IPS-NIHi7 (cell line): ENCODE results near the gene RUSF1.
A peak's percentile ranks its signal among the peaks of the same experiment; 100 is the strongest.
"Not testable (repeated sequence)": the region's sequence is repeated elsewhere in the genome, so short reads cannot be mapped to it uniquely, and the experiment has no call there.

Source experiments
- DNase-seq: peaks from one replicate; pipeline ENCODE4 v3.0.0; 2012; ENCODE audit warnings: mixed read lengths; ENCODE audit errors: extremely low spot score

Gene RUSF1

DNA sequence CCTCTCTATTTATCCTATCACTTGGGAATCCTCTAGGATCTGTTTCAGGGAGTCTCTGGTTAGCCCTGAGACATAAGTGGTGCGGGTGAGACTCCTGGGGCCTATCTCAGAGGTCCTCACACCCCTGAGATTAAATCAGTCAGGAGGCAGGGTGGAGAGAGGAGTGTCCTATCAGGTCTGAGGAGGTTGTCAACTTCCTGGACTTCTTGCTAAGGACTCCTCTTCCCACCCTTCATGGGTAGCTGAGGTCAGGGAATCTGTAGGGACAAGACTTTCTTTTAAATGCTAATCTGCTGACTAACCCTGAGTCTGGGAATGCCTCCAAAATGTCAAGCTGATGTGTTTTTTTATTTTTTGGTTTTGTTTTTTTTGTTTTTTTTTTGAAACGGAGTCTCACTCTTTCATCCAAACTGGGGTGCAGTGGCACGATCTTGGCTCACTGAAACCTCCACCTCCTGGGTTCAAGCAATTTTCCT, 55.5 kb downstream of the RUSF1 start:
- DNase-seq: peak; percentile 12

- peak; percentile 63 for DNase-seq
Measured at GRCh38 chr16:31451681-31452351, 56.4 kb downstream of the RUSF1 start.

GRCh38 chr16:31451201-31451600, 57.0 kb downstream of the RUSF1 start:
- no peak for DNase-seq

- not testable (repeated sequence) for DNase-seq
Measured at GRCh38 chr16:31445931-31446330, 62.3 kb downstream of the RUSF1 start.

GRCh38 chr16:31441956-31442355, 66.2 kb downstream of the RUSF1 start:
- DNase-seq: no peak

DNA sequence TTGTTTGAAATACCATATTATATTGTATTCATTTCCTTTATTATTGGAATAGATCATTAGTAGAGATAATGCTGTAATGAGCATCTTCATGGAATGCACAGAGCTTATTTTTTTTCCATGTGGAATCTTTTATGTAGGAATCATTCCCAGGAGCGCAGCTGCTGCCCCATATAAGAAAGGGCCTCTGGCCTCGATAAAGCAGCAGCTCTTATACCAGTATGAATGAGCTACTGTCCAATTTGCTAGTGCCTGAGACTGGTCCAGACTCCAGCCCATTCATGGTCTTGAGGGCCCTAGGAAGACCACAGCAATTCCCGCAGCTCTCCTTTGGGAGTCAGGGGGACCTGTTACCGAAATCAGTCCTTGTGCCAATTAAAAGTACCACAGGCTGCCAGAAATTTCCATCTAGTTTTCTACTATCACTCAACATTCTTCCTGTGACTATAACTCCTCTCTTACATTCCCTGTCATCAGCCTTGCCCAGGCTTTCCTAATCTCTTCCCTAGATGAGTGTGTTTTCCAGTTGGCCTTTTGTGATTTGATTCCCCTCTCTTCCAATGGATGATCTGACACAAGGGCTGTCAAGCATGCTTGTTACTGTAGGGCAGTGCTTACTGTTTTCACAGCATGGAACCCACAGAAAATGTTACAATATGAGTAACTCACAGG, 67.5 kb downstream of the RUSF1 start:
- no peak for DNase-seq

- no peak for DNase-seq
Measured at GRCh38 chr16:31439519-31439918, 68.7 kb downstream of the RUSF1 start.
